Right ventricle myocardium inferior (tissue), 1 donor: ENCODE results near the gene CSGALNACT2. TPM values are rescaled to one million over a fixed set of nuclear protein-coding genes. Genes with fewer than 3 reads are reported as not detected.
"Not testable (repeated sequence)": the region's sequence is repeated elsewhere in the genome, so short reads cannot be mapped to it uniquely, and the experiment has no call there.

Source experiments
- ATAC-seq: fragments of 200-7000 bp; cut with Tn5 transposase; one replicate; pipeline ENCODE4 v1.9.1; 2020; ENCODE audit warnings: mild to moderate bottlenecking, moderate library complexity
- DNase-seq: peaks from one replicate; pipeline ENCODE4 v3.0.0; 2021; ENCODE audit errors: missing footprints
- intact Hi-C: fragments of 100-400 bp; cut with DNase I; formaldehyde crosslinking; loops from one replicate; pipeline ENCODE4 v1.11.0; 2022
- total RNA-seq: library from RNA; stranded (reverse); fragmentation: NEBNext Ultra II Directional; extraction: Animal tissue kit (Norgen Biotek cat#: 25700); gene quantifications from one replicate; pipeline ENCODE4 v1.2.1, GENCODE V29; 2021
- donor health status: DM: no; HTN: yes; CAD: no; lungs with severe emphysema.

Gene CSGALNACT2
- total RNA-seq, 1 donor from 2014 or later: 8.1 TPM

- intact Hi-C loops: no loop called here
- ATAC-seq: no peak
These were observed 3.9 kb upstream of the CSGALNACT2 start for GRCh38 chr10:43134126-43134905.

GRCh38 chr10:43135064-43135463, 3.2 kb upstream of the CSGALNACT2 start:
- intact Hi-C loops: no loop called here
- no peak for ATAC-seq
- no peak for DNase-seq

More at GRCh38 chr10:43134126-43134905, 3.9 kb upstream of the CSGALNACT2 start:
- no peak for DNase-seq

- DNase-seq: no peak
- ATAC-seq: no peak
- intact Hi-C loops: no loop called here
These were observed 2.6 kb upstream of the CSGALNACT2 start for GRCh38 chr10:43135656-43136055.

GRCh38 chr10:43136432-43136831, 1.8 kb upstream of the CSGALNACT2 start:
- ATAC-seq (no peak), DNase-seq (no peak)
- intact Hi-C loops: no loop called here

- ATAC-seq (peak; percentile 1), DNase-seq (no peak)
- intact Hi-C loops: no loop called here
These were observed 1.1 kb upstream of the CSGALNACT2 start for GRCh38 chr10:43136995-43137716.

- DNase-seq (no peak), ATAC-seq (peak; percentile 70)
- intact Hi-C loops: no loop called here
These were observed 576 bp upstream of the CSGALNACT2 start for GRCh38 chr10:43137717-43138020.

GRCh38 chr10:43138757-43139241, 554 bp downstream of the CSGALNACT2 start:
- ATAC-seq: peak; percentile 12
- DNase-seq: no peak
- intact Hi-C loops: no loop called here

GRCh38 chr10:43141421-43141820, 3.2 kb downstream of the CSGALNACT2 start:
- intact Hi-C loops: no loop called here
- DNase-seq (no peak), ATAC-seq (no peak)

GRCh38 chr10:43145311-43145710, 7.1 kb downstream of the CSGALNACT2 start:
- intact Hi-C loops: no loop called here
- ATAC-seq: no peak
- DNase-seq: no peak

GRCh38 chr10:43145936-43146335, 7.7 kb downstream of the CSGALNACT2 start:
- intact Hi-C loops, ATAC-seq, DNase-seq: not testable (repeated sequence)

GRCh38 chr10:43151371-43151770, 13.1 kb downstream of the CSGALNACT2 start:
- no peak for DNase-seq
- intact Hi-C loops: no loop called here
- no peak for ATAC-seq

GRCh38 chr10:43153901-43154300, 15.7 kb downstream of the CSGALNACT2 start:
- DNase-seq: no peak
- intact Hi-C loops: no loop called here
- ATAC-seq: no peak

- ATAC-seq: no peak
- intact Hi-C loops: no loop called here
- no peak for DNase-seq
These were observed 17.0 kb downstream of the CSGALNACT2 start for GRCh38 chr10:43155221-43155620.

GRCh38 chr10:43155741-43156140, 17.5 kb downstream of the CSGALNACT2 start:
- no peak for DNase-seq
- intact Hi-C loops: no loop called here
- ATAC-seq: no peak

- DNase-seq: no peak
- no peak for ATAC-seq
- intact Hi-C loops: no loop called here
These were observed 18.5 kb downstream of the CSGALNACT2 start for GRCh38 chr10:43156590-43157341.

- intact Hi-C loops: no loop called here
- no peak for DNase-seq
- no peak for ATAC-seq
These were observed 20.4 kb downstream of the CSGALNACT2 start for GRCh38 chr10:43158636-43159035.

GRCh38 chr10:43160046-43160920, 22.0 kb downstream of the CSGALNACT2 start:
- DNase-seq (no peak), ATAC-seq (no peak)
- intact Hi-C loops: no loop called here

- DNase-seq (no peak), ATAC-seq (no peak)
- intact Hi-C loops: no loop called here
These were observed 22.6 kb downstream of the CSGALNACT2 start for GRCh38 chr10:43160921-43161255.

- no peak for DNase-seq
- intact Hi-C loops: no loop called here
- no peak for ATAC-seq
These were observed 24.4 kb downstream of the CSGALNACT2 start for GRCh38 chr10:43162604-43163003.
